Measurements from ENCODE around the gene EFHD1. TPM values are rescaled to one million over a fixed set of nuclear protein-coding genes. Genes with fewer than 3 reads are reported as not detected.

Gene EFHD1
- total RNA-seq, 1 experiment from 2014 or later, result 73.5 TPM

DNA sequence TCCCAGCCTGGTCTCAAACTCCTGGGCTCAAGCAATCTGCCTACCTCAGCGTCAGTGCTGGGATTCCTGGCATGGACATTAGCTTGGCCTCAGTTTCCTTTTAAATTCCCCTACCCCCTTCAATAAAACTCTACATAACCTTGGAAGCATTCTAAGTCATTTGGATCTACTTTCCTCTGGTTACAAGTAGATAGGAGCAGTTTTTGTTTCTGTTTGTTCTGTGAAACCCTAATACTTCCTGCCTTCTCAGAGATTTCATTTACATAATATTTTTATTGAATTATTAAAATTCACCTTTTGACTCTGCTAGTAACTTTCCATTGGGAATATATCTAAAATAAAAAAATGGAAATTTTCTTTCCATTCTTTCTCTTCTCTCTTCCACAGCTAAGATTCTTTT is 89.6 kb downstream of the EFHD1 start:
- TF ChIP-seq, protein P1, sequence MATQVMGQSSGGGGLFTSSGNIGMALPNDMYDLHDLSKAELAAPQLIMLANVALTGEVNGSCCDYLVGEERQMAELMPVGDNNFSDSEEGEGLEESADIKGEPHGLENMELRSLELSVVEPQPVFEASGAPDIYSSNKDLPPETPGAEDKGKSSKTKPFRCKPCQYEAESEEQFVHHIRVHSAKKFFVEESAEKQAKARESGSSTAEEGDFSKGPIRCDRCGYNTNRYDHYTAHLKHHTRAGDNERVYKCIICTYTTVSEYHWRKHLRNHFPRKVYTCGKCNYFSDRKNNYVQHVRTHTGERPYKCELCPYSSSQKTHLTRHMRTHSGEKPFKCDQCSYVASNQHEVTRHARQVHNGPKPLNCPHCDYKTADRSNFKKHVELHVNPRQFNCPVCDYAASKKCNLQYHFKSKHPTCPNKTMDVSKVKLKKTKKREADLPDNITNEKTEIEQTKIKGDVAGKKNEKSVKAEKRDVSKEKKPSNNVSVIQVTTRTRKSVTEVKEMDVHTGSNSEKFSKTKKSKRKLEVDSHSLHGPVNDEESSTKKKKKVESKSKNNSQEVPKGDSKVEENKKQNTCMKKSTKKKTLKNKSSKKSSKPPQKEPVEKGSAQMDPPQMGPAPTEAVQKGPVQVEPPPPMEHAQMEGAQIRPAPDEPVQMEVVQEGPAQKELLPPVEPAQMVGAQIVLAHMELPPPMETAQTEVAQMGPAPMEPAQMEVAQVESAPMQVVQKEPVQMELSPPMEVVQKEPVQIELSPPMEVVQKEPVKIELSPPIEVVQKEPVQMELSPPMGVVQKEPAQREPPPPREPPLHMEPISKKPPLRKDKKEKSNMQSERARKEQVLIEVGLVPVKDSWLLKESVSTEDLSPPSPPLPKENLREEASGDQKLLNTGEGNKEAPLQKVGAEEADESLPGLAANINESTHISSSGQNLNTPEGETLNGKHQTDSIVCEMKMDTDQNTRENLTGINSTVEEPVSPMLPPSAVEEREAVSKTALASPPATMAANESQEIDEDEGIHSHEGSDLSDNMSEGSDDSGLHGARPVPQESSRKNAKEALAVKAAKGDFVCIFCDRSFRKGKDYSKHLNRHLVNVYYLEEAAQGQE (IDR thresholded peaks at IDR 0.05; ENCODE audit: insufficient read depth in 1 of 2, low read depth in 2 of 2, low read length in 1 of 2), result no peak
- no peak for TF ChIP-seq TCF7L2 (IDR thresholded peaks at IDR 0.05; ENCODE audit: low read depth, low read length)

DNA sequence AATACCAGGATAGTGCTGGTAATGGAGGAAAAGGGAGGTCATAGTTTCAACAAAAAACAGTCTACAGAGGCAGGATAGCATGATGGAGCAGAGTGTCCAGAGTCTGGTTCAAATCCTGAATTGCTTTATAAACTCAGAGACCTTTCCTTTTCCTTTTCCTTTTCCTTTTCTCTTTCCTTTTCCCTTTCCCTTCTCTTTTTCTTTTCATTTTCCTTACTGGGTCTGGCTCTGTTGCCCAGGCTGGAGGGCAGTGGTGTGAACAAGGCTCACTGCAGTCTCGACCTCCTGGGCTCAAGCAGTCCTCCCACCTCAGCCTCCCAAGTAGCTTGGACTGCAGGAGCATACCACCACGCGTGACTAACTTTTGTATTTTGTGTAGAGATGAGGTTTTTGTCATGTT is 95.4 kb downstream of the EFHD1 start:
- no peak for TF ChIP-seq POLR2AphosphoS5 (IDR thresholded peaks at IDR 0.05; ENCODE audit: low read depth, low read length)
- TF ChIP-seq TCF7L2 (IDR thresholded peaks at IDR 0.05; ENCODE audit: low read depth, low read length), result no peak
- TF ChIP-seq, protein P2, sequence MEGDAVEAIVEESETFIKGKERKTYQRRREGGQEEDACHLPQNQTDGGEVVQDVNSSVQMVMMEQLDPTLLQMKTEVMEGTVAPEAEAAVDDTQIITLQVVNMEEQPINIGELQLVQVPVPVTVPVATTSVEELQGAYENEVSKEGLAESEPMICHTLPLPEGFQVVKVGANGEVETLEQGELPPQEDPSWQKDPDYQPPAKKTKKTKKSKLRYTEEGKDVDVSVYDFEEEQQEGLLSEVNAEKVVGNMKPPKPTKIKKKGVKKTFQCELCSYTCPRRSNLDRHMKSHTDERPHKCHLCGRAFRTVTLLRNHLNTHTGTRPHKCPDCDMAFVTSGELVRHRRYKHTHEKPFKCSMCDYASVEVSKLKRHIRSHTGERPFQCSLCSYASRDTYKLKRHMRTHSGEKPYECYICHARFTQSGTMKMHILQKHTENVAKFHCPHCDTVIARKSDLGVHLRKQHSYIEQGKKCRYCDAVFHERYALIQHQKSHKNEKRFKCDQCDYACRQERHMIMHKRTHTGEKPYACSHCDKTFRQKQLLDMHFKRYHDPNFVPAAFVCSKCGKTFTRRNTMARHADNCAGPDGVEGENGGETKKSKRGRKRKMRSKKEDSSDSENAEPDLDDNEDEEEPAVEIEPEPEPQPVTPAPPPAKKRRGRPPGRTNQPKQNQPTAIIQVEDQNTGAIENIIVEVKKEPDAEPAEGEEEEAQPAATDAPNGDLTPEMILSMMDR (IDR thresholded peaks at IDR 0.05), result no peak
- no peak for TF ChIP-seq SIN3A (IDR thresholded peaks at IDR 0.05; ENCODE audit: borderline replicate concordance, insufficient read depth, low read depth, low read length)
- TF ChIP-seq, protein P1 (IDR thresholded peaks at IDR 0.05; ENCODE audit: insufficient read depth in 1 of 2, low read depth in 2 of 2, low read length in 1 of 2), result no peak
- in situ Hi-C loops (cut with HindIII; ENCODE audit: low pct_unique_long_range_greater_than_20kb, low sequenced_read_pairs) (no loop called here), intact Hi-C loops (cut with micrococcal nuclease; ENCODE audit: unreplicated experiment) (no loop called here)
- POLR2A ChIA-PET, result interaction anchor here (0.7 kb wide), 1 partner anchor 63 kb away, joined by 3 read pairs; no protein-coding TSS in a partner anchor
- peaks cover 5% of the 10 kb centered on the region; the same call in 1 of the 2 replicates for H3K36me3 ChIP-seq (ENCODE audit: control insufficient read depth, insufficient read depth, low read length)
- BruUV-seq (replicated peaks), result no TSS peak
- CTCF ChIA-PET, result no interaction called here
- H3K4me3 ChIP-seq (ENCODE audit: low read depth in 2 of 2, low read length in 2 of 2), result no peak overlapping the region
- peaks cover 4% of the 10 kb centered on the region for H3K4me1 ChIP-seq (ENCODE audit: control insufficient read depth, insufficient read depth, low read length)
- ATAC-seq, result no peak
- no peaks in the 10 kb centered on the region for H3K27me3 ChIP-seq (ENCODE audit: control insufficient read depth, insufficient read depth, low read length)
- no peak for DNase-seq (ENCODE audit: low read depth, low spot score)
- H3K27ac ChIP-seq (ENCODE audit: low read length), result no peak overlapping the region
- no peaks in the 10 kb centered on the region for H3K9me3 ChIP-seq (ENCODE audit: control insufficient read depth, insufficient read depth, low read depth, low read length)

More for the DNA sequence above, 89.6 kb downstream of the EFHD1 start:
- Histone ChIP-seq H3K9me3 (ENCODE audit: control insufficient read depth, insufficient read depth, low read depth, low read length) (no peaks in the 10 kb centered on the region), H3K27ac (ENCODE audit: low read length) (no peak overlapping the region), H3K4me1 (ENCODE audit: control insufficient read depth, insufficient read depth, low read length) (peaks cover 4% of the 10 kb centered on the region; the same call in 1 of the 2 replicates), H3K4me3 (ENCODE audit: low read depth in 2 of 2, low read length in 2 of 2) (no peak overlapping the region), H3K27me3 (ENCODE audit: control insufficient read depth, insufficient read depth, low read length) (no peaks in the 10 kb centered on the region), H3K36me3 (ENCODE audit: control insufficient read depth, insufficient read depth, low read length) (no peaks in the 10 kb centered on the region)
- in situ Hi-C loops (cut with HindIII; ENCODE audit: low pct_unique_long_range_greater_than_20kb, low sequenced_read_pairs) (no loop called here), intact Hi-C loops (cut with micrococcal nuclease; ENCODE audit: unreplicated experiment) (no loop called here)
- no peak for DNase-seq (ENCODE audit: low read depth, low spot score)
- CTCF ChIA-PET, result interaction anchor here (0.6 to 0.7 kb wide), 2 partner anchors 53 to 211 kb away, joined by 3 to 5 read pairs; no protein-coding TSS in a partner anchor
- POLR2A ChIA-PET, result no interaction called here
- ATAC-seq, result no peak
- BruUV-seq (replicated peaks), result no TSS peak

All from Panc1 (cell line).